ENCODE measurements around the gene SORCS3. TPM values are rescaled to one million over a fixed set of nuclear protein-coding genes. Genes with fewer than 3 reads are reported as not detected.

The SORCS3 gene
- total and polyA plus RNA-seq, 10 of the 15 experiments (the other 5 are each of a cell fraction or from before 2014, with no cell fraction given) = 0.01 to 0.04 (median 0.02) TPM; not detected in 7

DNA sequence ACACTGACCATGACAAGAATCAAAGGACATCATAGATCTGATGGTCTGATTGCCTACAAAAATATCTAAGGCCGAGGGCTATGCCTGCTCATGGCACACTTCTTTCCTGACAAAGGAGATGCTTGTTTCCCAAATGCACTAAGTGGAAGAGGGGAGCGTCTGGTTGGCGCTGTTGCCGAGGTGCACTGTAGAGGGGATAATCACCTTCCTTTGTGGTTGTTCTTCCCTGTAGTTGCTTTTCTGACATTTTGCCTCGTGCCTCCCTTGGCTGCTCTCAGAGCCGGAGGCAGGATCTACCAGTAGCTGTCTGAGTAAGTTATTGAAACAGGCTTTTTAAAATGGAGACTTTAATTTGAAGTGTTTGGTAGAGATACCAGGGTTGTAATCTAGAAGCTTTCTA, 352.0 kb downstream of the SORCS3 start:
- no peak overlapping the region for H3K4me3 ChIP-seq
- no peaks in the 10 kb centered on the region for H3K4me1 ChIP-seq (ENCODE audit: control insufficient read depth, insufficient read depth, low read length)
- ChIA-PET CTCF (no interaction called here), SMC1A (ENCODE audit: uncharacterized antibody, unreplicated experiment) (interaction anchor here (1.2 kb wide), 1 partner anchor 13 kb away, joined by 3 read pairs; no protein-coding TSS in a partner anchor), POLR2A (no interaction called here), RAD21 (ENCODE audit: unreplicated experiment) (no interaction called here)
- H3K79me2 ChIP-seq (ENCODE audit: control insufficient read depth, insufficient read depth, low read length) = no peaks in the 10 kb centered on the region
- in situ Hi-C loops (cut with MboI) = no loop called here
- intact Hi-C loops (cut with micrococcal nuclease; ENCODE audit: unreplicated experiment) = no loop called here
- DNase-seq (ENCODE audit: low read depth, low spot score) (no peak), FAIRE-seq (no peak), ATAC-seq (no peak)
- H3K9me3 ChIP-seq (replicated peaks; ENCODE audit: control insufficient read depth, insufficient read depth, low read length) = no peaks in the 10 kb centered on the region
- 47% methylated on average over 6 of the region's 6 CpGs for WGBS (ENCODE audit: insufficient coverage, insufficient replicate concordance, low lambda C conversion rate, missing lambda C conversion rate)
- H3K36me3 ChIP-seq (ENCODE audit: control insufficient read depth in 2 of 2, insufficient read depth in 2 of 2, low read length in 1 of 2) = no peaks in the 10 kb centered on the region
- H3K4me2 ChIP-seq (ENCODE audit: control insufficient read depth, insufficient read depth) = no peak overlapping the region
- TF ChIP-seq SUZ12 (IDR thresholded peaks at IDR 0.05; ENCODE audit: unreplicated experiment) = no peak
- TF ChIP-seq ZZZ3 (IDR thresholded peaks at IDR 0.05; ENCODE audit: control insufficient read depth, insufficient read length, low read depth) = no peak
- TF ChIP-seq, protein P1, sequence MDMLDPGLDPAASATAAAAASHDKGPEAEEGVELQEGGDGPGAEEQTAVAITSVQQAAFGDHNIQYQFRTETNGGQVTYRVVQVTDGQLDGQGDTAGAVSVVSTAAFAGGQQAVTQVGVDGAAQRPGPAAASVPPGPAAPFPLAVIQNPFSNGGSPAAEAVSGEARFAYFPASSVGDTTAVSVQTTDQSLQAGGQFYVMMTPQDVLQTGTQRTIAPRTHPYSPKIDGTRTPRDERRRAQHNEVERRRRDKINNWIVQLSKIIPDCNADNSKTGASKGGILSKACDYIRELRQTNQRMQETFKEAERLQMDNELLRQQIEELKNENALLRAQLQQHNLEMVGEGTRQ (IDR thresholded peaks at IDR 0.05; ENCODE audit: borderline replicate concordance, low read depth, low read length) = no peak
- no peak for TF ChIP-seq NFIC (IDR thresholded peaks at IDR 0.05; ENCODE audit: low read depth, low read length)
- TF ChIP-seq YBX1 (IDR thresholded peaks at IDR 0.05) = no peak
- TF ChIP-seq SREBF2 (IDR thresholded peaks at IDR 0.05; ENCODE audit: low read length) = no peak
- no peak for TF ChIP-seq POLR2AphosphoS2 (IDR thresholded peaks at IDR 0.05; ENCODE audit: low read depth, low read length)
- TF ChIP-seq RELA (IDR thresholded peaks at IDR 0.05; ENCODE audit: borderline replicate concordance, partially characterized antibody) = no peak
- TF ChIP-seq, protein P2, sequence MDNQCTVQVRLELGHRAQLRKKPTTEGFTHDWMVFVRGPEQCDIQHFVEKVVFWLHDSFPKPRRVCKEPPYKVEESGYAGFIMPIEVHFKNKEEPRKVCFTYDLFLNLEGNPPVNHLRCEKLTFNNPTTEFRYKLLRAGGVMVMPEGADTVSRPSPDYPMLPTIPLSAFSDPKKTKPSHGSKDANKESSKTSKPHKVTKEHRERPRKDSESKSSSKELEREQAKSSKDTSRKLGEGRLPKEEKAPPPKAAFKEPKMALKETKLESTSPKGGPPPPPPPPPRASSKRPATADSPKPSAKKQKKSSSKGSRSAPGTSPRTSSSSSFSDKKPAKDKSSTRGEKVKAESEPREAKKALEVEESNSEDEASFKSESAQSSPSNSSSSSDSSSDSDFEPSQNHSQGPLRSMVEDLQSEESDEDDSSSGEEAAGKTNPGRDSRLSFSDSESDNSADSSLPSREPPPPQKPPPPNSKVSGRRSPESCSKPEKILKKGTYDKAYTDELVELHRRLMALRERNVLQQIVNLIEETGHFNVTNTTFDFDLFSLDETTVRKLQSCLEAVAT (IDR thresholded peaks at IDR 0.05) = no peak
- TF ChIP-seq SMC3 (IDR thresholded peaks at IDR 0.05; ENCODE audit: borderline replicate concordance, low read length) = no peak
- no peak for TF ChIP-seq IRF4 (IDR thresholded peaks at IDR 0.05; ENCODE audit: low read depth, low read length)
- no peak for TF ChIP-seq NFYA (IDR thresholded peaks at IDR 0.05; ENCODE audit: borderline replicate concordance, low read depth, low read length)
- no peak for TF ChIP-seq RB1 (IDR thresholded peaks at IDR 0.05; ENCODE audit: borderline replicate concordance)
- TF ChIP-seq, protein P3, sequence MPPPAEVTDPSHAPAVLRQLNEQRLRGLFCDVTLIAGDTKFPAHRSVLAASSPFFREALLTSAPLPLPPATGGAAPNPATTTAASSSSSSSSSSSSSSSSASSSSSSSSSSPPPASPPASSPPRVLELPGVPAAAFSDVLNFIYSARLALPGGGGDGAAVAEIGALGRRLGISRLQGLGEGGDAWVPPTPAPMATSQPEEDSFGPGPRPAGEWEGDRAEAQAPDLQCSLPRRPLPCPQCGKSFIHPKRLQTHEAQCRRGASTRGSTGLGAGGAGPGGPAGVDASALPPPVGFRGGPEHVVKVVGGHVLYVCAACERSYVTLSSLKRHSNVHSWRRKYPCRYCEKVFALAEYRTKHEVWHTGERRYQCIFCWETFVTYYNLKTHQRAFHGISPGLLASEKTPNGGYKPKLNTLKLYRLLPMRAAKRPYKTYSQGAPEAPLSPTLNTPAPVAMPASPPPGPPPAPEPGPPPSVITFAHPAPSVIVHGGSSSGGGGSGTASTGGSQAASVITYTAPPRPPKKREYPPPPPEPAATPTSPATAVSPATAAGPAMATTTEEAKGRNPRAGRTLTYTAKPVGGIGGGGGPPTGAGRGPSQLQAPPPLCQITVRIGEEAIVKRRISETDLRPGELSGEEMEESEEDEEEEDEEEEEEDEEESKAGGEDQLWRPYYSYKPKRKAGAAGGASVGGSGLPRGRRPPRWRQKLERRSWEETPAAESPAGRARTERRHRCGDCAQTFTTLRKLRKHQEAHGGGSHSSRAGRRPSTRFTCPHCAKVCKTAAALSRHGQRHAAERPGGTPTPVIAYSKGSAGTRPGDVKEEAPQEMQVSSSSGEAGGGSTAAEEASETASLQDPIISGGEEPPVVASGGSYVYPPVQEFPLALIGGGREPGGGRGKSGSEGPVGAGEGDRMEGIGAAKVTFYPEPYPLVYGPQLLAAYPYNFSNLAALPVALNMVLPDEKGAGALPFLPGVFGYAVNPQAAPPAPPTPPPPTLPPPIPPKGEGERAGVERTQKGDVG (CRISPR knock-in tag; IDR thresholded peaks at IDR 0.05) = no peak
- no peak for TF ChIP-seq CBFB (IDR thresholded peaks at IDR 0.05; ENCODE audit: low read depth)
- no peak for TF ChIP-seq ZNF217 (IDR thresholded peaks at IDR 0.05)
- BruUV-seq (replicated peaks) = no TSS peak
- no peak overlapping the region for H3K9ac ChIP-seq (ENCODE audit: control insufficient read depth, insufficient read depth, low read length)
- H4K20me1 ChIP-seq (ENCODE audit: control insufficient read depth, insufficient read depth) = no peaks in the 10 kb centered on the region
- no peak overlapping the region for H3K27ac ChIP-seq (ENCODE audit: control insufficient read depth, insufficient read depth)
- H3K27me3 ChIP-seq (replicated peaks in 1 of 2; ENCODE audit: control insufficient read depth in 2 of 2, insufficient read depth in 2 of 2, low read length in 1 of 2) = no peaks in the 10 kb centered on the region
- H2AFZ ChIP-seq (ENCODE audit: control insufficient read depth, low read depth, low read length) = no peak overlapping the region

Data from GM12878 (cell line).